Transverse colon (tissue), 4 donors: ENCODE results near the gene MANF.

Source experiments
- POLR2A ChIP-seq: fragments of 450-650 bp; IDR thresholded peaks from one replicate; pipeline ENCODE4 v1.6.1; 2016; ENCODE audit warnings: antibody characterized with exemption, mild to moderate bottlenecking, moderate library complexity
- POLR2AphosphoS5 ChIP-seq, 3 donors: sonication (generic); formaldehyde crosslinking; IDR thresholded peaks; one replicate each; pipeline ENCODE4 v1.6.1; 2016; ENCODE audit warnings: antibody characterized with exemption in 3 of 3
- TF ChIP-seq, protein P1 (sequence below), 5 experiments: fragments of 200-600 bp in 3 of 5; fragments of 450-650 bp in 2 of 5; sonication (generic) in 3 of 5; IDR thresholded peaks; 1 replicate in 2 of 5; 2 replicates in 3 of 5; pipeline ENCODE4 v1.5.1; 2016 to 2017; ENCODE audit warnings: antibody characterized with exemption in 5 of 5, inconsistent platforms in 3 of 5, mild to moderate bottlenecking in 2 of 5, moderate library complexity in 1 of 5

DNA sequence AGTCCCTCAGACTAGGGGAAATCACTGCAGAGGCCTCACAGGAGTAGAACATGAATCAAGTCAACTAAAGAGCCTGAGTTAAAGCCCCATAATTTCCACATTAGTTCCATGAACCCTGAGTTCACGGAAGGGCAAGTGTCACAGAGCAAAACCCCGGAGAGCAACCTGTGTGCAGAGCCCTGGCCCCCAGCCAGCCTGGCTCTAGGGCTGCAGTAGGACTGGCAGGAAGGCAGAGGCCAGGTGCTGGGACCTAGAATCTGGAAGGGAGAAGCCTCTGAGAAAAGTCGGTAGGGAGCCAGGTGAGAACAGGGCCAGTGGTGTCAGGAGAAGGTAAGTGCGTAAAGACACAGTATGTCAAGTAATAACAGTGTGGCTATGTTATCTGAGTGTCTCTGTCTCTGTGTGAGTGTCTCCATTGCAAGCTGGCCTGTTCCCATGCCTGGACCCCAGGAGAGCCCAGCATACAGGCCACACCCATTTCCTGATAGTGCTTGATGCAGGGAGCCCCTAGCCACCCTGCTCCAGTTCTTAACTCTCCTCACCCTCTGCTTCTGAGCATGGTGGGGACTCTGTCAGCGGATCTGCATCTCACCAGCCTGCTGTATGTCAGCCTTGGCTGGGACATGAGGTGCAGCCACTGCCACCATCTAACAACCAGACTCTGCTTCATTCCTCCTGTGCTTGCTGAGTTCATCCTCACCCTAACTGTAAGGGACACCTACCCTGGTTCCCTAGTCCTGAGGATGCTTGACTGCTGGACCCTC lies 11.3 kb upstream of the MANF start:
- no peak for TF ChIP-seq POLR2A
- TF ChIP-seq, protein P1, sequence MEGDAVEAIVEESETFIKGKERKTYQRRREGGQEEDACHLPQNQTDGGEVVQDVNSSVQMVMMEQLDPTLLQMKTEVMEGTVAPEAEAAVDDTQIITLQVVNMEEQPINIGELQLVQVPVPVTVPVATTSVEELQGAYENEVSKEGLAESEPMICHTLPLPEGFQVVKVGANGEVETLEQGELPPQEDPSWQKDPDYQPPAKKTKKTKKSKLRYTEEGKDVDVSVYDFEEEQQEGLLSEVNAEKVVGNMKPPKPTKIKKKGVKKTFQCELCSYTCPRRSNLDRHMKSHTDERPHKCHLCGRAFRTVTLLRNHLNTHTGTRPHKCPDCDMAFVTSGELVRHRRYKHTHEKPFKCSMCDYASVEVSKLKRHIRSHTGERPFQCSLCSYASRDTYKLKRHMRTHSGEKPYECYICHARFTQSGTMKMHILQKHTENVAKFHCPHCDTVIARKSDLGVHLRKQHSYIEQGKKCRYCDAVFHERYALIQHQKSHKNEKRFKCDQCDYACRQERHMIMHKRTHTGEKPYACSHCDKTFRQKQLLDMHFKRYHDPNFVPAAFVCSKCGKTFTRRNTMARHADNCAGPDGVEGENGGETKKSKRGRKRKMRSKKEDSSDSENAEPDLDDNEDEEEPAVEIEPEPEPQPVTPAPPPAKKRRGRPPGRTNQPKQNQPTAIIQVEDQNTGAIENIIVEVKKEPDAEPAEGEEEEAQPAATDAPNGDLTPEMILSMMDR (IDR thresholded peaks at IDR 0.05), result no peak
- no peak for TF ChIP-seq POLR2AphosphoS5 (IDR thresholded peaks at IDR 0.05)
